Fibroblast of lung (primary cell): Measurements from ENCODE around the gene CEACAM18.

Experiments
- CTCF ChIP-seq, 2 donors: IDR thresholded peaks in 1 of 2; conservative IDR thresholded peaks in 1 of 2; 1 replicate in 1 of 2; 2 replicates in 1 of 2; pipeline ENCODE4 v1.5.1; 2011 to 2012; ENCODE audit warnings: low read length in 2 of 2, control low read depth in 1 of 2, inconsistent platforms in 1 of 2, low read depth in 1 of 2, mild to moderate bottlenecking in 1 of 2
- EZH2 ChIP-seq: IDR thresholded peaks from 2 replicates; pipeline ENCODE4 v1.5.1; 2012; ENCODE audit warnings: low read length, control low read depth, mild to moderate bottlenecking; ENCODE audit errors: missing control alignments

- TF ChIP-seq EZH2 (no peak), CTCF (conservative IDR thresholded peaks at IDR 0.05 in 1 of 2, IDR thresholded peaks at IDR 0.05 in 1 of 2; ENCODE audit: low read depth in 1 of 2, low read length in 2 of 2) (peak; percentile 68 to 77)
Measured at GRCh38 chr19:51514866-51515481, 36.6 kb downstream of the CEACAM18 start.
